HG03280 (cell line): ENCODE data around the gene PAX7.

ENCODE experiments used
- ATAC-seq: cut with Tn5 transposase; IDR thresholded peaks from one replicate; pipeline ENCODE4 v1.9.1; 2021; ENCODE audit warnings: mild to moderate bottlenecking, moderate library complexity; ENCODE audit not compliant: unreplicated experiment

Gene PAX7

GRCh38 chr1:18618546-18619466 lies 11.8 kb upstream of the PAX7 start:
- ATAC-seq = no peak

- ATAC-seq = no peak
Observed at GRCh38 chr1:18619467-18619835, 11.2 kb upstream of the PAX7 start.

DNA sequence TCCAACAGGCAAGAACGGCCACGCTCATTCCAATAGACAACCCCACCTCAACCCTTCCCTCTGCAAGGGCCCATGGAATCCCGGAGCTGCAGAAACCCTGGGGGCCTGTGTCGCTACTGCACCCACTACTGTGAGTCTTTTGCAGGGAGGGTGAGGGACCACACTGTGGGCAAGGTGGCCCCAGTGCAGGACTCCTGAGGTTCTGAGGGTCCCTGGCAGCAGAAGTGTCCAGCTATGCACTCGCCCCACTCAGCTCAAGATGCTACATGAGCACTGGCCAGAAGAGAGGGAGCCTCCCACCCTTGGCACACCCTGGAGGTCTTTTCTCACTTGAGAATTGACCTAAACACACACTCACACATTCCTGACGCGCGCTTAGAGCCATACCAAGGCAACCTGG lies 2.1 kb upstream of the PAX7 start:
- no peak for ATAC-seq

DNA sequence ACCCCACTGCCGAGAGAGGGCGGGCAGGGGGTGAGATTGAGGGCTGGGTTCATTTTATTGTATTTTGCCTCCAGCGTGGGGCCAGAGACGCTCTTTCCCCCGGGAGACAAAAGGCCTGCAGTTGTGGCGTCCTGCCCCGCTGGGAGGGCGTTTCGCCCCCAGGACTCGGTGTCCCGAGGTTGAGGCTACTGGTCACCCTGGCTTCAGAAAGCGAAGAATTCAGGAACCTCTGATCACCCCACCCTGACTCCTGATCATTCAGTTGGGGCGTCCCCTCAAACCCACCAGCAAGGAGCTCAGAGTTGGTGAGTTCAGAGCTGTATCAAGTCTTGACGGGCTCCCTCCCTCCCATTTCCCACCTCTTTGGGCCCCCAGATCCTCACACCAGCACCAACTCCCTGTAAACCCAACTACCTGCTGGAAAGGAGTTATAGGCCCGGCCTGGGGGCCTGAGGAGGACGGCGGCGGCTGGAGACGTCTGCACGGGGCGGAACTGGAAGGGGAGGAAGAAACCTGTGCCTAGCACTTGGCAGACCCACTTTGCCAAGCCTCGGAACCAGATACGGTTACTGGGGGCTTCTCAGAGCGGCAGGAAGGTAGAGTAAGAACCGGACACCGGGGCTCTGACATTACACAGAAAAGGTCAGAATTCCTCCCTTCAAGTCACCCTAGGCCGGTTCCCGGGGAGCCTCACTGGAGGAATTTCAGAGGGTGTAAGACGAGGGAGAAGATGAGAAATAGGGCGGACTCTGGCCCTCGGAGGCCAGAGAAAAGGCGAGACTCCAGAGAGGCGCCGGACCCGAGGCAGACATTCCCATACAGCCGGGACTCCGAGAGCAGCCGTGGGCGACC lies 761 bp upstream of the PAX7 start:
- no peak for ATAC-seq

DNA sequence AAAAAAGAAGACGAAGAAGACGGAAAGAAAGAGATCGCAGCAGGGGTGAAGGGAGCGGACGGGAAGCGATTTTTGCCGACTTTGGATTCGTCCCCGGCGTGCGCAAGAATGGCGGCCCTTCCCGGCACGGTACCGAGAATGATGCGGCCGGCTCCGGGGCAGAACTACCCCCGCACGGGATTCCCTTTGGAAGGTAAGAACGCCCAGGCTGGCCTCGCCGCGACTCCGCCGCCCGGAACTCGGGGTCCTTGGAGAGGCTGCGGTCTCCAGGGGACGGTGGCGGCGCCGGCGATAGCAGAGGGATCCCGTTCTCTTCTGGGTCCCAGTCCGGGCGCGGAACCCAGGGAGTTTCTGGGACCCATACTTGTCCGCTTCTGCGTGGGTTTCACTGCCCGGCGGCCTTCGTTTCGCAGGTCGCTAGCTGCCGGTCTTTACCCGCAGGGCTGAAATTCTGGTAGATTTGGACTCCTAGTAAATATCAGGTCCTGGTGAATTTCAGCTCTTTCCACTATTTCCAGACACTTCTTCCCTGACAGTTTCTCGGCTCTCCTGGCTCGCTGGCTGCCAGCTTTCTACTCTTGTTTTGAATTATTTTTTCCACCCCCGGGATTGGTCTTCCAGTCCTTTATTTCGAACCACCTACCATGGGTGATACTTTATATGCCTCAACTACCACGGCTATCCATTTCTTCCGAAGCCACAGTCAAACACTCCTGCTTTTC lies 1.0 kb downstream of the PAX7 start:
- no peak for ATAC-seq

DNA sequence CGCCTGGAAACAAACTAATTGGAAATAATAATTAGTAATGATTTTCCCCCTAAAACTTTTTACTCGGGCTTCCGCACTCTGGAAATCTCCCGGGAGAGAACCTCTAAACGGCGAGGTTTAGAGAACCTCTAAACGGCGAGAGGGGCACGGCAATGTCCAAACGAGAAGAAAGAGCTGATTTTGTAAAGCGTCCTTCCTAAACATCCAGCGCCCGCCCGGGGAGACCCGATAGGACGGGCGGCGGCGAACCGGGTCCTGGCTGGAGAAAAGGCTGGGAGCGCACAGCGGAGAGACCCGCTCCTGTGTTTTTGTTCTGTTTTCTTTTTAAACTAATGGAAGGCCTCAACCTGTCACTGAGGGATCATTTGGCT lies 1.6 kb downstream of the PAX7 start:
- ATAC-seq = no peak

GRCh38 chr1:18632783-18633421 lies 2.3 kb downstream of the PAX7 start:
- no peak for ATAC-seq

- no peak for ATAC-seq
Observed at GRCh38 chr1:18633422-18634155, 2.9 kb downstream of the PAX7 start.

DNA sequence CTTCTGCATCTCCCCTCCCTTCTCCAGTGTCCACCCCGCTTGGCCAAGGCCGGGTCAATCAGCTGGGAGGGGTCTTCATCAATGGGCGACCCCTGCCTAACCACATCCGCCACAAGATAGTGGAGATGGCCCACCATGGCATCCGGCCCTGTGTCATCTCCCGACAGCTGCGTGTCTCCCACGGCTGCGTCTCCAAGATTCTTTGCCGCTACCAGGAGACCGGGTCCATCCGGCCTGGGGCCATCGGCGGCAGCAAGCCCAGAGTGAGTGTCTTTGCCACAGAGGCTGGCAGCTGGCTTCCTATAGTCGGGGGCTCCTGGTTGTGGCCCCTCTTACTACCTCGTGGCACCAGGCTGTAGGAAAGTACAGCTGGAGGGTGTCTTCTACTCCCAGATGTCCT lies 3.6 kb downstream of the PAX7 start:
- no peak for ATAC-seq

- ATAC-seq = no peak
Observed at GRCh38 chr1:18635070-18635577, 4.5 kb downstream of the PAX7 start.

- ATAC-seq = no peak
Observed at GRCh38 chr1:18635891-18636595, 5.4 kb downstream of the PAX7 start.

DNA sequence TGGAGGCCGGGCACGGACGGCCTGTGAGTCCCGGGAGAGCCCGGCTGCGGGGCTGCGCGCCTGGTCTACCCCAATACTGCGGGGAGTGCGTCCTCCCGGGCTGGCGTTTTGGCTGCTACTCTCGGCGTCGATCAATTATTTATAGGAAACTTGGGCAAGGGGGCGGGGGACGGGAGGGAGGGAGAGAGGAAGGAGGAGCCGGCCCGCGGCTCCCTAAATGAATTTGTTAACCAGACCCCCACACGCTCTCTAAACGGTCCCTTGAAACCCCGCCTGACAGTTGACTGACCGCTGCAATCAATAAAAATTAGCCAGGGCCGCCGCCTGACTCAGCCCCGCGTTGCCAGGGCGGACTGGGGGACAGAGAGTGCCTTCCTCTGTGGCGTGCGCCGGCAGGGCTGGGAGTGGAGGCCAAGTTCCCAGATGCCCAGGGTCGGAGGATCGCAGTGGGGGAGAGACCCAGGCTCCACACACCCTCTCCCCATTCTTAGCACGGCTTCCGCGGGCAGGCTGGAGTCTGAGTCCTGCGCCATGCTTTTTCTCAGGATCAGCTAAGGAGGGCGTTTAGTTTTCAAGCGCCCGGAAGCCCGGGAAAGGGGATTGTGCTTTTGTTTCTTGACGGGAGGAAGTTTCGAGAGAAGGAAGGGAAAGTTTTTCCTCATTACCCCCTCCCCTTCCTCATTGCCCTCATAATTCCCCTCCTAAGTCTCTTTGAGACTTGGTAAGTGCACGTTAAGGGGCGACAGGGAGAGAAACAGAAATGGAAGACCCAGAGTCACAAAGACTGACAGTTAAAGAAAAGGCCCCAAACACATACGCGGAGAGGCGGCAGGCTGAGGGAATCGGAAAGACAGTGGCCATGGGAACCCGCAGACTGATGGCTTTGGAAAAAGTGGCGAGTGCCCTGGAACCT lies 6.2 kb downstream of the PAX7 start:
- ATAC-seq = no peak

DNA sequence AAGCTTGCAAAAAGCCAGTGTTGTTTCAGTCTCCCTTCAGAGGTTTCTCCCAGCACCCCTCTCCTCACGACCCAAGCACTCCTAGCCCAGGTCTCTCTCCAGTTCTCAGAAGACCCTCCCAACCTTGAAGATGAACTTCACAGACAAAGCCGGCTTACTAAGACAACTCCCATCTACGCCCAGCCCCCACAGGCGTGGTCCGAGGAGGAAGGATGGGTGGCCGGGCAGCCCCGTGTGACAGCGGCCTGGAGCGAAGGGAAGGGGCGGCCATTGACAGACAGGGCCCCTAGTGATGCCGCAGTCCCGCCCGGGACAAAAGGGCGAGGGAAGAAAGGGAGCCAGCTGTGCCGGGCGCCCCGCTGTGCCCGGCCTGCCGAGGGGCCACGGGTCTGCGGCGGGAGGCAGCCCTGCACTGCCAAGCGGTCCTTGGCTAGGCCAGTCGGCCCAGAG lies 6.9 kb downstream of the PAX7 start:
- no peak for ATAC-seq

GRCh38 chr1:18637962-18638834 lies 7.6 kb downstream of the PAX7 start:
- ATAC-seq = no peak

DNA sequence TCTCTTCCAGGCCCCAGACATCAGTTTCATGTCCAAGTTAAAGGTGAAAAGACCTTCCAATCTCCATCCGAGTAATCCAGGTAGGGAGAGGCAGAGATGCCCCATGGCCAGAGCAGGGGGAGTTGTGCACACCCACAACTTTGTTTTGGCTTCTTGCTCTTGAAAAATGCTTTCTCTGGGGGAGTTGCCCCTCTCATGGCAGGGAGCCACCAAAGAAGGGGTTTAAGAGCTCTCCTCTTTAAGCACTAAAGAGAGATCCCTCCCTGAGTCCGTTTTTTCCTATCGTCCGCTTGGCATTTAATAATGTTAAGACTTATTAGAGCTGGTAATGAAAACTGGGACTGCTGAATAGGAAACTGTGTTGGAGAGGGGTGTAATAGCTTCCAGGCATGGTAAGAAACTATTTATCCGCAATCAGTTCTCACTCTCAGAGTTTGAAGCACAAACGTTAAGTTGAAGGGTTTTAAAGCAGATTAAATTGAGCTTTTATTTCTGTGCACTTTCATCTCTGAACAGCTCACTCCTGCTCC lies 8.3 kb downstream of the PAX7 start:
- no peak for ATAC-seq

- no peak for ATAC-seq
Observed at GRCh38 chr1:18639368-18640055, 8.9 kb downstream of the PAX7 start.
